ENCODE measurements around the gene CCDC54.
"Not testable (repeated sequence)": the region's sequence is repeated elsewhere in the genome, so short reads cannot be mapped to it uniquely, and the experiment has no call there.

CCDC54 gene

DNA sequence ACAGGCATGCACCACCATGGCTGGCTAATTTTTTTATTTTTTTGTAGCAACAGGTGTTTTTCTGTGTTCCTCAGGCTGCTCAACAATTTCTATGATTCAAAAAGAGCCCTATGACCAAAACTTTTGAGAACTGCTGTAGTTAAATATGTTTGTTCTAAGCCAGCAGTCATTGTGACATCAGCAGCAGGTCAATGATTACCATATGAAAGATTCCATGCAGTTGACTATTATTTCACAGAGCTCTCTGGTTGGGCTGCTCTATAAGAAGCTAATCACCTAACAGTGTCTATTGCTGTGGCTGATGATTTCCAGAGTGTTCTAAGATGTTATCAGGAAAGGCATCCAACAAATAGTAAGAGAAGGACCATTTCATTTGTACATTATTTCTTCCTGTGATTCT, at the start of gene CCDC54:
Gene CCDC54, plus strand, starts transcription at position 289 of the 400 bp plus-strand sequence. CDS start 149 bp downstream, outside the sequence.
- no peak for DNase-seq

- DNase-seq = no peak
Measured at GRCh38 chr3:107328069-107328468, 49.2 kb upstream of the CCDC54 start.

- no peak for DNase-seq
Measured at GRCh38 chr3:107329088-107329487, 48.2 kb upstream of the CCDC54 start.

- not testable (repeated sequence) for DNase-seq
Measured at GRCh38 chr3:107339690-107340089, 37.5 kb upstream of the CCDC54 start.

- DNase-seq = no peak
Measured at GRCh38 chr3:107344722-107345121, 32.5 kb upstream of the CCDC54 start.

GRCh38 chr3:107345822-107346405, 31.3 kb upstream of the CCDC54 start:
- DNase-seq = no peak

- DNase-seq = no peak
Measured at GRCh38 chr3:107346564-107346963, 30.7 kb upstream of the CCDC54 start.

GRCh38 chr3:107347751-107348150, 29.5 kb upstream of the CCDC54 start:
- DNase-seq = no peak

GRCh38 chr3:107356706-107357105, 20.5 kb upstream of the CCDC54 start:
- no peak for DNase-seq

DNA sequence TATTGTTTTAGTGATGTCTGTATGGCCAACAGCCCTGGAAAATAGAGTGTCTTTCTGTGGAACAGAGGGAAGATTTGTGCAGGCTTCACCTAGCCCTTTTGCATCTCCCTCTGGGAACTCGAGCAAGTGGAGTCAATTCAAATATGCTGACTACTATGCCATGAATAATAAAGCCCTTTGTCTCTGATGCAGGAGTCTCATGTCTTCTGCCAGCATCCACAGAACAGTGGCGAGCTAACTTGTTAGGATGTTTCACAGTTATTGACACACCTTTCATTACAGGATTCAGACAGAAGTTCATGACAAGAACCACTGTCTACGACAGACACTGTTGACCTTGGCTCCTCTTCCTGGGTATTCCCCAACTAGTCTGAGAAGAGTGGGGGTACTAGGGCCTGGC, 15.6 kb upstream of the CCDC54 start:
- DNase-seq = no peak

- DNase-seq = no peak
Measured at GRCh38 chr3:107365051-107365450, 12.2 kb upstream of the CCDC54 start.

DNA sequence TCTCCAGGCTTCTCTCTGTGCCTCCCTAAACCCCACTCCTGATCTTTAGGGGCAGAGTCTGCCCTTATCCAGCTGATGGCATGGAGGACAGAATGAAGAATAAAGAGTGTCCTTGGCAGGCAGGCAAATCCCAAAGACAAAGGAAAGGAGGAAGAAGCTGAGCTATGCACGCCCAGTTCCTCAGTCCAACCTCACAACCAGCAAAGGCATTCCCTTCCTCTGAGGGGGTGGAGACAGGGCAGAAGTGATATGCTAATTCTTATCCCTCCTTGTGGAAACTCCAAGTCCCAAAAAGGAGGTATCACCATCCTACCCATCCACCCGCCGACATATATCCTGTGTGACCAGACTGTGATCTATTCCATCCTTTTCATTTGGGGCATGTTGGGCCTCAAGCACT, 10.5 kb upstream of the CCDC54 start:
- DNase-seq = no peak

DNA sequence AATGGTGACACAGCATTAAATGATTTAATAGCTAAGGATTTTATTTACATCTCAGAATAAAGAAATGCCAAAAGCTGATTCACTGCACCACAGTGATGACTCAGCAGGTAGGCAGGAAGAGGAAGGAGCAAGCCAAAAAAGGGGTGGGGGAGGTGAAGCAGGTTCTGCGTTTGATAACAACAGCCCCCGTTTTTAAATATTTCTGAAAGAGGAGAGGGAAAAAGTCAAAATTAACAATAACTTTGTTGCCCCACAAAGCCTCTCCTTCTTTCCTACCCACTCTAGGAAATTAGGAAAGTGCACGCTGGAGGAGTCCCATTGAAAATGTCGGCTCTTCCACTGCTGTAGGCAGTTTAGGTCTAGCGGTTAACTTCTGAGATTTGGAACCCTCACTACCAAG, 9.9 kb upstream of the CCDC54 start:
- DNase-seq = no peak

DNA sequence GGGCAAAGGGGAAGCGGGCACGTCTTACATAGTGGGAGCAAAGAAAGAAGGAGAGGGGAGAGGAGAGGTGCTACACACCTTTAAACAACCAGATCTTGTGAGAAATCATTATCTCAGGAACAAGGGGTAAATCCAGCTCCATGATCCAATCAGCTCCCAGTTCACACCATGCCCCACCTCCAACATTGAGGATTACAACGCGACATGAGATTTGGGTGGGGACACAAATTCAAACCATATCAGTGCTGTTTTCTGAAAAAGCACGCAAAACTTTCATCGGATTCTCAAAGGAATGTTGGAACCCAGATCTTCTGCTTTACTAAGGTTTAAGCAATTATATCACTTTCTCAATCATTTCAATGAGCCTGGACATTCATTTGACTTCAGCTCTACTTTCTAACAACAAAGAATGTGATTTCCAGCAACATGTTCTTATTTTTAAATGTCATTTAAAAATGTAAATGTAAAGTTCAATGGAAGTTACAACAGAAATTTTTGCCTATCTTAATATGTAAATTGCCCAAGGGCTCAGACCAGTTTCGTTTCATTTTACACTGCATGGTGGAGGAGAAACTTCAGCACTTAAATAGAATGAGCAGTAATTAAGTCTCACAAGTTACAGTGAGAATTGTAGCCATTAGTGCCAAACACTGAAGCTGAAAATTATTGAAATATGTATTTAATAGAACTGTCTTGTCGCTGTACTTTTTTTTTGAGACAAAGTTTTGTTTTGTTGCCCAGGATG, 8.4 kb upstream of the CCDC54 start:
- DNase-seq = no peak

DNA sequence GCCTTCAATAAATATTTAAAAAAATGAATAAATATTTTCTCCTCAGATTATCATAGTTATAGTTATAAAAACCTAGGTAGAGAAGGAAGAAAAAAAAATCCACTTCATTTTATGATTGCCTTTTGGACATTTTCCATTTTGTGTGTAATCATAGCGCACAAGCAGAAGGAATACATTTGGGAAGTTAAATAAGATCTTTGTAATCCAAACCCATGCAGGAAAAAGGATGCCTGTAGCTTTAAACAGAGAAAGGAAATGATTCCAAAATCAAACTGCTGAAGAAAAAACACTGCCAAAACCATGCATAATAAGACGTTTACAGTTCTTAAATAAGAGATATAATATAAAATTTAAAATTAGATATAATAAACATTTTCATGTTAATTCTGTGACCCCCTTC, 7.4 kb upstream of the CCDC54 start:
- no peak for DNase-seq

DNA sequence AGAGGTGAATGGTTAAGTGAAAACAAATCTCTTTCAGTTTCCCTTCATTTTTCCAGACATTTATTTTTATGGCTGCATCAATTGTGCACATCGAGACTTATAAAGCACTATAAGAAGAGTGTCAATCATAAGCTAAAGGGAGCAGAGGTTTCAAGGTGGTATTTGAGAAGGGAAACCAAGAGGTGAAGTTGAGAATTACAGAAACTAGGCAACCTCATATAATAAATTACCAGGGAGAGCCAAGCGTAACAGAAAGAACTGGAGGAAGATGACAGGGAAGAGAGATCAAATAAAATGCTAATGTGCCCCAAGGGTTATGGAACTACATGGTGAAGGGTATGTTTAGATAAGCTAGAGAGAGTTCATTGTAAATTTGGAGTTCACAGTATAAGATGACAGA, 6.3 kb upstream of the CCDC54 start:
- DNase-seq = no peak

- no peak for DNase-seq
Measured at GRCh38 chr3:107372506-107372905, 4.7 kb upstream of the CCDC54 start.

GRCh38 chr3:107373896-107374295, 3.3 kb upstream of the CCDC54 start:
- no peak for DNase-seq

DNA sequence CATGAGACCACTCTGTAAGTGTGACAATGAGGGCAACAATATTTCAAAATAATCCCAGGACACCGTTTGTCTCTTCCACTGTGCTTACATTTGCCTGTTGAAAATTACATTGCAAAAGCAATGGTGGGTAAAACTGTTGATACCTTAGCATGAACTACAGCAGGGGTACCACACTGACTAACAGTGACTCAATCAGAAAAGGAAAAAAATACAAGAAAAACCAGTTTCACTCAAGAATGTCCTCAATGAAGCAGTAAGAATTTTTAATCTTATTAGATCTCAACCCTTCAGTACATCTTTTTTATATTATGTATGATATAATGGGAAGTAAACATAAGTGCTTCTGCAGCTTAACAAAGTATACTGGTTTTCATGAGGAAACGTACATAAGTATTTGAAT, 1.6 kb upstream of the CCDC54 start:
- DNase-seq = no peak

GRCh38 chr3:107382631-107383030, 5.4 kb downstream of the CCDC54 start:
- DNase-seq = no peak

GRCh38 chr3:107384428-107384827, 7.2 kb downstream of the CCDC54 start:
- DNase-seq = no peak

GRCh38 chr3:107384907-107385306, 7.7 kb downstream of the CCDC54 start:
- DNase-seq = no peak

GRCh38 chr3:107387555-107387954, 10.3 kb downstream of the CCDC54 start:
- DNase-seq = no peak

DNA sequence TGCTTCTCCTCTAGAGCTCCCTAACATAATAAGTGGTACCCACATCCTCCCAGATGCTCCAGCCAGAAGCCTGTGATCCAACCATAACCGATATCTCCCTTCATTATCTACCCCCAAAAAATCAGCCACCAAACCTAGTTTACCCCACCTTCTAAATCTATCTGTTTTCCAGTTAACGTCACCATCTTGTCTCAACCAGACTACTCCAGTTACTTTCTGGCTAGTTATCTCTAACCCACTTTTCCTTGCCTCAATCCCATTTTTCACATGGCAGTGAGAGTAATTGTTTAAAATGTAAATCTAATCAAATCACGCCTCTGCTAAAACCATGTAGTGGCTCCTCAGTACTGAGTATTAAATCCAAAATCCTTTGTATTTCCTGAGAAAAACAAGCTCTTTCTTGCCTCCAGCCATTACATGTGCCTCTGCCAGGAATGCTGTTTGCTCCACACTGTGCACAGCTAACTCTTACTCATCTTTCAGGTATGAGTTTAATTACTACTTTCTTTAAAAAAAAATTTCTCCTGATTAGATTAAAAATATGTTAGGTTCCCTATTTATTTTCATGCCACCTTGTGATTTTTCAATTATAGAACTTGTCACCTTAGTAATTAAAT, 15.4 kb downstream of the CCDC54 start:
- no peak for DNase-seq
